Ovary (tissue), 9 donors: ENCODE data around the gene SERPINB7. TPM values are rescaled to one million over a fixed set of nuclear protein-coding genes. Genes with fewer than 3 reads are reported as not detected.

Experiments
- DNase-seq, 5 donors: peaks; one replicate each; pipeline ENCODE4 v3.0.0-alpha.2; 2019 to 2020
- H3K27ac ChIP-seq, 2 donors: fragments of 200-600 bp; one replicate each; pipeline versions ENCODE4 v1.5.1 to v1.8.0; 2019 to 2022
- H3K27me3 ChIP-seq: fragments of 200-600 bp; one replicate; pipeline ENCODE4 v1.8.0; 2022
- H3K36me3 ChIP-seq: fragments of 200-600 bp; sonication (generic); one replicate; pipeline ENCODE4 v1.5.1; 2019
- H3K4me1 ChIP-seq: one replicate; pipeline ENCODE4 v1.8.1; 2013; ENCODE audit warnings: mild to moderate bottlenecking, moderate library complexity; ENCODE audit not compliant: insufficient read depth
- H3K4me3 ChIP-seq: fragments of 200-600 bp; sonication (generic); one replicate; pipeline ENCODE4 v1.5.1; 2017
- H3K9me3 ChIP-seq, 2 donors: fragments of 200-600 bp in 1 of 2; sonication (generic) in 1 of 2; one replicate each; pipeline versions ENCODE4 v1.5.1 to v1.8.1; 2013 to 2019; ENCODE audit warnings: mild to moderate bottlenecking in 1 of 2, moderate library complexity in 1 of 2
- CTCF ChIP-seq, 3 donors: fragments of 450-650 bp in 2 of 3; fragments of 200-600 bp in 1 of 3; IDR thresholded peaks; one replicate each; pipeline versions ENCODE4 v1.5.1 to v1.8.0; 2016 to 2022; ENCODE audit warnings: antibody characterized with exemption in 3 of 3, mild to moderate bottlenecking in 1 of 3
- EP300 ChIP-seq: sonication (generic); formaldehyde crosslinking; IDR thresholded peaks from one replicate; pipeline ENCODE4 v1.6.1; 2017; ENCODE audit warnings: antibody characterized with exemption
- POLR2A ChIP-seq: fragments of 450-650 bp; IDR thresholded peaks from one replicate; pipeline ENCODE4 v1.6.1; 2017; ENCODE audit warnings: antibody characterized with exemption, mild to moderate bottlenecking, moderate library complexity
- WGBS, 3 donors: extraction: QIAGEN DNeasy Blood & Tissue Kit in 1 of 3; methylation state at CpG; one replicate each; pipeline versions ENCODE4 v1.1.5 to v1.1.7; 2013 to 2017; 5-methylcytosine and 5-hydroxymethylcytosine counted together
- intact Hi-C, 4 donors: fragments of 100-400 bp; cut with DNase I; formaldehyde crosslinking; loops; one replicate each; pipeline versions ENCODE4 v1.11.0 to v1.15.1; 2022 to 2023
- polyA plus RNA-seq, 2 donors: library from polyadenylated mRNA; stranded (reverse); fragments of 200-250 nt in 1 of 2; fragments of 350-450 nt in 1 of 2; fragmentation: Illumina TruSeq in 1 of 2; extraction: RNeasy Lipid Tissue Mini Kit (QIAGEN cat#74804) in 1 of 2; gene quantifications; one replicate each; pipeline ENCODE4 v1.2.3, GENCODE V29; 2013 to 2014
- total RNA-seq, 7 donors: library from RNA; depleted of rRNA in 2 of 7; stranded (reverse); fragments of >200 nt in 2 of 7; fragmentation: NEBNext Ultra II Directional in 3 of 7; extraction: Animal tissue kit (Norgen Biotek cat#: 25700) in 3 of 7; gene quantifications; one replicate each; pipeline versions ENCODE4 v1.1.0 to v1.2.4, GENCODE V29; 2016 to 2023
- donor health status: DM: no; HTN: no; CAD: no; lungs with moderate emphysema.
- donor health status: DM: no; HTN: no; CAD: no.
- donor health status: Bipolar disorder and iron deficiency.
- donor health status: DM: yes; HTN: yes; CAD: no.
- donor health status: DM: no; HTN: no; CAD: no.
- donor health status: DM: yes; HTN: yes; CAD: no.

Gene SERPINB7
- total and polyA plus RNA-seq, 9 donors: 0.06 to 0.23 (median 0.10) TPM; not detected in 5

- H3K4me1 ChIP-seq: no peaks in the 10 kb centered on the region
- H3K36me3 ChIP-seq: no peaks in the 10 kb centered on the region
- no peak overlapping the region for H3K27ac ChIP-seq
- intact Hi-C loops: no loop called here
- no peak overlapping the region for H3K4me3 ChIP-seq
- WGBS, 3 donors: 71 to 79% (median 78%) methylated on average over 4 of the region's 4 CpGs
- no peaks in the 10 kb centered on the region for H3K9me3 ChIP-seq
- TF ChIP-seq POLR2A: no peak
- no peak for TF ChIP-seq CTCF (IDR thresholded peaks at IDR 0.05)
- no peak for TF ChIP-seq EP300
- no peak for DNase-seq
- H3K27me3 ChIP-seq: no peaks in the 10 kb centered on the region
These were observed 59.4 kb downstream of the SERPINB7 start for GRCh38 chr18:63834471-63835113.

DNA sequence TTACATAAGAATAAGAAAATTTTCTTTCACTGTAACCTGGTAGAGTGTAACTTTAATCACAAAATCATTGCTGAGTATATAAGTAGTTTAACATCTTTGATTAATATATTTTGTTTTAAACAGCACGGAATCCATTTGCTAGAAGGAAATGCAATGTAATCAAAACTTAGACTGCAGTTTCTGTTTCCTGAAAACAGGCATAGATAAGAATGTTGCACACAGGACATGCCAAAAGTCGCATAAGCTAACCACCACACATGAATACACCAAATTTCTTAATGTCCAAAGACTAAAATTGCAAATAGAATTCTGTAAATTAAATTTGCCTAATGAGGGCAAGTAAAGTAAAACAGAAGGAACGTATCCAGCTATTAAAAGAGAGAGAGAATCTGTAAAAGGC lies 61.2 kb downstream of the SERPINB7 start:
- Histone ChIP-seq H3K4me1 (no peaks in the 10 kb centered on the region), H3K9me3 (no peaks in the 10 kb centered on the region), H3K27ac (no peak overlapping the region), H3K4me3 (no peak overlapping the region), H3K36me3 (no peaks in the 10 kb centered on the region), H3K27me3 (no peaks in the 10 kb centered on the region)
- intact Hi-C loops: no loop called here
- TF ChIP-seq CTCF (IDR thresholded peaks at IDR 0.05) (no peak), POLR2A (no peak), EP300 (no peak)
- WGBS, 3 donors: 13 to 31% (median 15%) methylated on average over 3 of the region's 3 CpGs
- no peak for DNase-seq

GRCh38 chr18:63837590-63837989 lies 62.4 kb downstream of the SERPINB7 start:
- no peaks in the 10 kb centered on the region for H3K36me3 ChIP-seq
- DNase-seq: no peak
- intact Hi-C loops: no loop called here
- no peak overlapping the region for H3K27ac ChIP-seq
- TF ChIP-seq EP300 (no peak), POLR2A (no peak), CTCF (IDR thresholded peaks at IDR 0.05) (no peak)
- WGBS, 3 donors: 77 to 83% (median 78%) methylated on average over 5 of the region's 5 CpGs
- H3K4me1 ChIP-seq: no peaks in the 10 kb centered on the region
- no peaks in the 10 kb centered on the region for H3K27me3 ChIP-seq
- H3K9me3 ChIP-seq: no peaks in the 10 kb centered on the region
- H3K4me3 ChIP-seq: no peak overlapping the region

GRCh38 chr18:63843008-63843407 lies 67.8 kb downstream of the SERPINB7 start:
- intact Hi-C loops: no loop called here
- Histone ChIP-seq H3K4me1 (no peaks in the 10 kb centered on the region), H3K4me3 (no peak overlapping the region), H3K36me3 (no peaks in the 10 kb centered on the region), H3K9me3 (no peaks in the 10 kb centered on the region), H3K27me3 (no peaks in the 10 kb centered on the region), H3K27ac (no peak overlapping the region)
- TF ChIP-seq EP300: no peak
- TF ChIP-seq POLR2A: no peak
- whole genome bisulfite sequencing, 3 donors: 68 to 72% (median 68%) methylated on average over 7 of the region's 7 CpGs
- DNase-seq: no peak

- no peak for TF ChIP-seq CTCF (IDR thresholded peaks at IDR 0.05)
- TF ChIP-seq EP300: no peak
- no peak for TF ChIP-seq POLR2A
- no peak overlapping the region for H3K27ac ChIP-seq
- no peaks in the 10 kb centered on the region for H3K27me3 ChIP-seq
- WGBS, 3 donors: 12 to 16% (median 15%) methylated on average over 3 of the region's 3 CpGs
- no peaks in the 10 kb centered on the region for H3K4me1 ChIP-seq
- H3K9me3 ChIP-seq: no peaks in the 10 kb centered on the region
- H3K4me3 ChIP-seq: no peak overlapping the region
- intact Hi-C loops: no loop called here
- H3K36me3 ChIP-seq: no peaks in the 10 kb centered on the region
- DNase-seq: no peak
These were observed 69.0 kb downstream of the SERPINB7 start for GRCh38 chr18:63844254-63844653.
